ENCODE data around the gene SCN4A.
"Not testable (repeated sequence)": the region's sequence is repeated elsewhere in the genome, so short reads cannot be mapped to it uniquely, and the experiment has no call there.

The SCN4A gene

DNA sequence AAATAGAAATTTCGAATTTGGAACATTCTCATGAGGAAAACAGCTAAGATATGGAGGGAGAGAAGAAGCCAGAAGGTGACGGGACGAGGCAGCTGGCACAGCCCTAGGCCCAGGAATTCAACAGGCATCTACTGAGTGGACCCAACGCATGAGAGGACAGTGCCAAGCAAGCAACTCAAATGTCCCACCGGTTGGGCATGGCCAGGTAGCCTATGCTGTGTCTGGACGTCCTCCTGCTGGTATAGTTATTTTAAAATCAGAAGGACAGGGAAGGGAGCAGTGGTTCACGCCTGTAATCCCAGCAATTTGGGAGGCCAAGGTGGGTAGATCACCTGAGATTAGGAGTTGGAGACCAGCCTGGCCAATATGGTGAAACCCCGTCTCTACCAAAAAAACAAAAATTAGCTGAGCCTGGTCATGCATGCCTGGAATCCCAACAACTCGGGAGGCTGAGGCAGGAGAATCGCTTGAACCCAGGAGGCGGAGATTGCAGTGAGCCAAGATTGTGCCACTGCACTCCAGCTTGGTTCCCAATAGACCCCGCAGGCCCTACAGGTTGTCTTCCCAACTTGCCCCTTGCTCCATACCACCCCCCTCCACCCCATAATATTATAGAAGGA, 56.0 kb downstream of the SCN4A start:
- no peak for DNase-seq (ENCODE audit: low read depth in 2 of 2)

DNA sequence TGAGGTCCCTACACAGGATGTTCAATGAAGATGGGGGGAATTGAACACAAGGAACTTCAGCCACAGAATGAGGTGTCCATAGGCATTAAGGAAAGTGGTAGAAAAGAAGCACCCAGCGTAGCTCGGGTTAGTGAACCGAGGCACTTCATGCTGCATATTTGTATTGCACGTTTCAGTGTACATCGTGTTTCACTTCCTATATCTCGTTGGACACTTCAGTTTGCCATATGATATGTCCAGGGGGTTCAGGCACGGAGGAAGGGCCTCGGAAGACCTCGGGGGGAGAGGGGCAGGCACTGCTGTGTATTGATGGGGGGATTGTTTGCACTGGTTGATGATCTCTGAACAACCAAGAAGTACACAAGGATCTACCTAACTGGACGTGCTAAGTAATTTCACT, 57.0 kb downstream of the SCN4A start:
- DNase-seq (ENCODE audit: low read depth in 2 of 2) = not testable (repeated sequence)

DNA sequence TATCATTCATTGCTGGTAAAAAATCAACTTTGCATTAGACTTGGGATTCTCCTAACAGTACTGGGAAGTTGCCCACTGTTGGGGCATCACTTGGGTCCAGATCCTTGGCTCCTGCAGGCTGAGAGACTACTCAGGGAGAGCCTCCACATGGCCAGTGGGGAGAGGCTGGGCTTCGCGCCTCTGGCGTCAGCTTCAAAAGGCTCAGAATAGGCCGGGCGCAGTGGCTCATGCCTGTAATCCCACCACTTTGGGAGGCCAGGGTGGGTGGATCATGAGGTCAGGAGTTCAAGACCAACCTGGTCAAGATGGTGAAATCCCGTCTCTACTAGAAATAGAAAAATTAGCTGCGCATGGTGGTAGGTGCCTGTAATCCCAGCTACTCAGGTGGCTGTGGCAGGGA, 58.2 kb downstream of the SCN4A start:
- no peak for DNase-seq (ENCODE audit: low read depth in 2 of 2)

DNA sequence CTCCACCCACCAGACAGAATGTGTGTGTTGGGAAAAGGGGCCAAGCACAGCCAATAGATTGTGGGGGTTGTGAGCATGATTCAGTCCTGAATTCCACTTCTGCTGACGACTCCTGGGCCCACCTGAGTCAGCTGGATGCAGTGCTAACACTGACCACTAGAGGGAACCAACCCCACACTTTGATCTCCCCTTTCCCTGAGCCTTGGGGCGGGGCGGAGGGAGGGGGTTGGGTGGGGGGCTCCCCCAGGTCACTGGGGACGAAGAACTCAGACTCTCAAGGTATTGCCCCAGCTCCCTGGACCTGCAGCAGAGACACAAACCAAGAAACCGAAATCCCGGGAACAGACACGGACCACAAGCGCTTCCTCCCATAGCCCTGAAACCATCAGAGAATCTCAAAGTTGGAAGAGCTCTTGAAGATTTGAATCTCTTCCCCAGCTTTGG, 61.0 kb downstream of the SCN4A start:
- DNase-seq (ENCODE audit: low read depth in 2 of 2) = peak in 1 of 2 donors; percentile 63

DNA sequence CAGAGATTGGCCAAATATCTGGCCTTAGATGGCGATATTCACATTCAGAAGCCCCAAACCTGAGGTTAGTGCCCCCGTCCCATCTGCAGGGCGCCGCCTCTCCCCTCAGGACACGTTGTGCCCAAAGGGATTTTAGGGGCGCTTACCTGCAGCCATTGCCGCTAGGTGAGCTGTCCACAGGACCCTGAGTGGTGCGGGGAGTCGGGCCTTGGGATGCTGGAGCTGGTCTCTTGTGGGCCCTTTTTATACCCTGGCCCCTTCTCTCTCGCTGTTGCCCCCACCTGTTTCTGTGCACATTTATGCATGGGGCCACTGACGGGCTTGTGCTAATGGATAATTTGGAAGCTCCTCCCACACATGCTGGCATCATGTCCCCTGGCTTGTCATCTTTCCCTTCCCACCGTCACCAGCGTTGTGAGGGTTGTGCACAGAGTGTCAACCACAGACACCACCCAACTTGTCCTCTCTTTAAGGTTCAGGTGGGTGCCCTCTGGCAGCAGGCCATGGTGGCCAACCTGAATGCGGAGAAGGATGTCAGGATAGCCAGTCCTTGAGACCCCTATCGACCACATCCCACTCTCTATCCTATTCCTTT, 61.6 kb downstream of the SCN4A start, which contains the start of gene CSHL1:
Gene CSHL1 (minus strand): TSS at position 218 of the 595 bp plus-strand sequence. CDS start 62 bp downstream, at position 156.
- DNase-seq (ENCODE audit: low read depth in 2 of 2) = no peak

DNA sequence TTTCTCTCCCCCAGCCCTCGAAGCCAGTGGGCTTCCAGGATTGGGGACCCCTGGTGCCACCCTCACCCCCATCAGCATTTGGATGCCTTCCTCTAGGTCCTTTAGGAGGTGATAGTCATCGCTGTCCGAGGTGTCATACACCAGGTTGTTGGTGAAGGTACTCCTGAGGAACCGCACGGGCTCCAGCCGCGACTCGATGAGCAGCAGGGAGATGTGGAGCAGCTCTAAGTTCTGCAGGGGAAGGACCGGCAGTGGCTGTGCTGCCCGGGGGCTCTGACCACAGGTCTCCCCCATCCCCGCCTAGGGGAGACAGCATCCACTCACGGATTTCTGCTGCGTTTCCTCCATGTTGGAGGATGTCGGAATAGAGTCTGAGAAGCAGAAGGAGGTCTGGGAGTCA, 62.6 kb downstream of the SCN4A start:
- DNase-seq (ENCODE audit: low read depth in 2 of 2) = no peak

DNA sequence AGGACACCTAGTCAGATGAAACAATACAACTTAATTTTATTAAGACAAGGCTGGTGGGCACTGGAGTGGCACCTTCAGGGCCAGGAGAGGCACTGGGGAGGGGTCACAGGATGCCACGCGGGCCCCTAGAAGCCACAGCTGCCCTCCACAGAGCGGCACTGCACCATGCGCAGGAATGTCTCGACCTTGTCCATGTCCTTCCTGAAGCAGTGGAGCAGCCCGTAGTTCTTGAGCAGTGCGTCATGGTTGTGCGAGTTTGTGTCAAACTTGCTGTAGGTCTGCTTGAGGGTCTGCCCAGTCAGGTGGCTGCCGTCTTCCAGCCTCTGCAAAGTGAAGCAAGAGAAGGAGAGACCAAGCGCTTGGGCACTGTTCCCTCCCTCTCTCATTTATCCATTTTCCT, 63.1 kb downstream of the SCN4A start:
- not testable (repeated sequence) for DNase-seq (ENCODE audit: low read depth in 2 of 2)

DNA sequence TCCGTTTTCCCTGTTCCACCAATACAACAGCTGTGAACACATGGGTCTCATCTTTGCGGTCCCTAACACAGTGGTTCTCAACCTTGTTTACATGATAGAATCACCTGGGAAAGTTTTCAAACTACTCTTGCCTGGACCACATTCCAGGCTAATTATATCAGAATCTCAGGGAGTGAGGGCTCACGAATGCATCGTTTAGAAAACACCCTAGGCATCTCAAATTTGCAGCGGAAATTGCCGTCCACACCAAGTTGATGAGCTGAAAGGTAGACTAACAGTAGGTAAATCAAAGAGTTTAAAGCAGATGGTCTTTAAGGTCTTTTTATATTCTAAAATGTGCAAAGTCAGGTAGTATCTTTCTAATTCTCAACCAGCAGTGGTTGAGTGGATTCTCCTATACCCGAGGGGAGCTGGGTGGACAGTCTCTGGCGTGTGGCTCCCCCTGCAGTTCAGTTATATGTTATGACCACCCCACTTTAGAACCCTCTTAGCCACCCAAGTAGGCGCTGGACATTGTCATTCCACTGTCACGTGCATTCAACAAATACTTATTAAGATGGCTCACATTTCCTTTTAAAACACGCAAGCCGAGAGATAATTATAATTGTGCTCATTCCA, 65.4 kb downstream of the SCN4A start:
- DNase-seq (ENCODE audit: low read depth in 2 of 2) = not testable (repeated sequence)

DNA sequence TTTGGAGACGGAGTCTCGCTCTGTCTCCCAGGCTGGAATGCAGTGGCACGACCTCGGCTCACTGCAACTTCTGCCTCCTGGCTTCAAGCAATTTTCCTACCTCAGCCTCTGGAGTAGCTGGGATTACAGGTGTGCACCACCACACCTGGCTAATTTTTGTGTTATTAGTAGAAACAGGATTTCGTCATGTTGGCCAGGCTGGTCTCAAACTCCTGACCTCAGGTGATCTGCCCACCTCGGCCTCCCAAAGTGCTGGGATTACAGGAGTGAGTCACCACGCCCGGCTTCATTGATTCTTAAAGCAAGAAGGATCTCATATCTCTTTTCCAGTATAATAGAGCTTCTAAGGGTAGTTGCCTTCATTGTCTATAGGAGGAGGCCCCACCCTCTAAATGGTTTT, 67.9 kb downstream of the SCN4A start:
- DNase-seq (ENCODE audit: low read depth in 2 of 2) = not testable (repeated sequence)

DNA sequence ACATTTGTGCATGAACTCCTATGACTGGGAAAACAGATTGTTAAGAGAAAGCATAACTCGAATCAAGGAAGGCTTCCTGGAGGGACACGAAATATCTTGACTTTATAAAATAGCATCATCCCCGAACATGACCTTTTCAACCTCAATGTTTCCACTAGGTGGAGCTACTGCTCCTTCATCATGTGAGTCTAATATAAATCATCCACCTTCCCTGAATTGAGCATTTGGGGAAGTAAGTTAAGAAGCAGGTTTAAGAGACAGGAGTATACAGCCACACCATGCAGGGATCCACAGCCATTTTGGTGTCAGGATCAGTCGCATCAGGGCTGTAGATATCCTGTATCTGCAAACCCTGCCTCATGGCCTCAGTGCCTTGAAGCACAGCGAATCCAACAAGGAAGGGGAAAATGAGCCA, 68.9 kb downstream of the SCN4A start:
- DNase-seq (ENCODE audit: low read depth in 2 of 2) = not testable (repeated sequence)

DNA sequence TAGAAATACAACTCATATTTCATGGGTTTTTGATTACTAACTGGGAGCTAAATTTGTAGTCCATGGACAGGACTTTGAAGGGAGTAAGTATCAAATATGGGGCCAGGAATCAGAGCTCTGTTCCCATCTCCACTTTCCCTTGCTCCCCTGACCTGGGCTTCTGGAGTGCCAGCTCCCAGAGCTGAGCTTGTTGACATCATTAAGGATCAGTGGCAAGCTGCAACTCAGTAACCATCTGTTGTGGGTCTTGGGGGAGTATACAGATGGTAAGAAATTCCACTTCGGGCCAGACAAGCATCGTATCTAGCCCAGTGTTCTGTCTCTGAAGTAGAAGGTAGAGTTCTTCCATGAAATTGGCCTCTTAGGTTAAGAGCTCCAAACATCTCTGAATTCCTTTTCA, 70.7 kb downstream of the SCN4A start:
- DNase-seq (ENCODE audit: low read depth in 2 of 2) = not testable (repeated sequence)

DNA sequence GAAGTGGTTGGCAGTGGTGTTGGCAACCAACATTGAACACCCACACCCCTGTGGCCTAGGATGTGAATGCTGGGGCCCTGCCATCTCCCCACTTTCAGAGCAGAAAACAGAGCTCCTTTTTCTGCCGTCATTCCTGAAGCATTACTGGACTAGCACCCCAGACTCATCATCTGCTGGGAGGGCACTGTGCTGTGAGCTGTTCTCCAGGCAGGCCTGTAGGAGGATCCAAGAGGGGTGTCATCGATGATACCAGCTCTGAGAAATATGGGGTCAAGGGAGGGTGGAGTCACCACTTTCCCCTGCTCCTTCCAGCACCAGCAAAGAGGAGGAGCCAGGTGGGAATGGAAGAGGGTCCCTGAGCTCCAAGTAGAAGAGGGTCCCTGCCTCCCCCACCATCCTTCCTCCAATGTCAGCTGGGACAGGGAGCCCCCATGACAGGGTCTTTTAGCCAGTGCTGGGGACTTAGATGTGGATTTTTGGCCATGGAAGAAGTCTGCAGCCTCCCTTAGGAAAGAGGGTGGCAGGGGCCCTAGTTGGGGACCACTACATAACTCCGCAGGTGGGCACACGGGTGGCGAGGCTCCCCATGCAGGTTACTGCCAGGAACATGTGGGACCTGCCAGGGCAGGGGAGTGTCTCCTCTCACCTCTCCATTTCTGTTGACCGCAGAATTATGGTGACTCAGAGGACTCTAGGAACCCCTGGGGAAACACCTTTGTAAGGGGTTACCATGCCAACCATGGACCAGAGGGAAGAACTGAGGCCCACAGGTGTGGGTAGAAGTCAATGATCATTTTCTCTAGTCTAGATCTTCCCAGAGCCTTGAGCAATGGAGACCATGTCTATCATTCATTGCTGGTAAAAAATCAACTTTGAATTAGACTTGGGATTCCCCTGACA, 73.6 kb downstream of the SCN4A start:
- DNase-seq (ENCODE audit: low read depth in 2 of 2) = not testable (repeated sequence)

DNA sequence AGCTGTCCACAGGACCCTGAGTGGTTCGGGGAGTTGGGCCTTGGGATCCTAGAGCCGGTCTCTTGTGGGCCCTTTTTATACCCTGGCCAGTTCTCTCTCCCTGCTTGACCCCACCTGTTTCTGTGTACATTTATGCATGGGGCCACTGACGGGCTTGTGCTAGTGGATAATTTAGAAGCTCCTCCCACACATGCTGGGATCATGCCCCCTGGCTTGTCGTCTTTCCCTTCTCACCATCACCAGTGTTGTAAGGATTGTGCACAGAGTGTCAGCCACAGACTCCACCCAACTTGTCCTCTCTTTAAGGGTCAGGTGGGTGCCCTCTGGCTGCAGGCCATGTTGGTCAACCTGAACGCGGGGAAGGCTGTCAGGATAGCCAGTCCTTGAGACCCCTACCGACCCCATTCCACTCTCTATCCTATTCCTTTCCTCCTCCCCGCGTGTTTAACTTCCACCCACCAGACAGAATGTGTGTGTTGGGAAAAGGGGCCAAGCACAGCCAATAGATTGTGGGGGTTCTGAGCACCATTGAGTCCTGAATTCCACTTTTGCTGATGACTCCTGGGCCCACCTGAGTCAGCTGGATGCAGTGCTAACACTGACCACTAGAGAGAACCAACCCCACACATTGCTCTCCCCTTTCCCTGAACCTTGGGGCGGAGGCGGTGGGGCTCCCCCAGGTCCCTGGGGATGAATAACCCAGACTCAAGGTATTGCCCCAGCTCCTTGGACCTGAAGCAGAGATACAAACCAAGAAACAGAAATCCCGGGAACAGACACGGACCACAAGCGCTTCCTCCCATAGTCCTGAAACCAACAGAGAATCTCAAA, 76.0 kb downstream of the SCN4A start, which contains the start of gene CSH1:
Gene CSH1 (minus strand): TSS at position 51 of the 831 bp plus-strand sequence. CDS start 63 bp downstream, outside the sequence.
- not testable (repeated sequence) for DNase-seq (ENCODE audit: low read depth in 2 of 2)

DNA sequence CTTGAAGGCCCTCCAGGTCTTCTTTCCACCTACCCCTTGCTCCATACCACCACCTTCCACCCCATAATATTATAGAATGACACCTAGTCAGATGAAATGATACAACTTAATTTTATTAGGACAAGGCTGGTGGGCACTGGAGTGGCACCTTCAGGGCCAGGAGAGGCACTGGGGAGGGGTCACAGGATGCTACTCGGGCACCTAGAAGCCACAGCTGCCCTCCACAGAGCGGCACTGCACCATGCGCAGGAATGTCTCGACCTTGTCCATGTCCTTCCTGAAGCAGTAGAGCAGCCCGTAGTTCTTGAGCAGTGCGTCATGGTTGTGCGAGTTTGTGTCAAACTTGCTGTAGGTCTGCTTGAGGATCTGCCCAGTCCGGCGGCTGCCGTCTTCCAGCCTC, 77.9 kb downstream of the SCN4A start:
- not testable (repeated sequence) for DNase-seq (ENCODE audit: low read depth in 2 of 2)

DNA sequence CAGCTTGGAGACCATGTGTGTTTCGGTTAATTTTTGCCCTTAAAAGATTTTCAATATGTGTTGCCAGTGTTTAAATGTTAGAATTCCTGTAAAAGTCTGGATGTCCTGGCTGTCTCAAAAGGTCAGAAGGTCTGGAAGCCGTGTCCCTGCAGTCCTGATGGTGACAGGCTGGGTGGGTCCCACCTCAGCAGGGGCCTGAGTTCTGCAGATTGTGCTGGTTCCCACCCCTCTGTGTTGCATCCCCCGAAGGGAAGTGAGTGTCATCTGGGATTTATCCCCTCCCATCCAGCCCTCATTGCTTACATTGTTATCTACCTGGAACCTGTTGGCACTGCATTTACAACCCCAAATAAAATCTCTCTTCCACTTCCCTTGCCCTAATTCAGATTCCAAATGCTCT, 78.7 kb downstream of the SCN4A start:
- not testable (repeated sequence) for DNase-seq (ENCODE audit: low read depth in 2 of 2)

DNA sequence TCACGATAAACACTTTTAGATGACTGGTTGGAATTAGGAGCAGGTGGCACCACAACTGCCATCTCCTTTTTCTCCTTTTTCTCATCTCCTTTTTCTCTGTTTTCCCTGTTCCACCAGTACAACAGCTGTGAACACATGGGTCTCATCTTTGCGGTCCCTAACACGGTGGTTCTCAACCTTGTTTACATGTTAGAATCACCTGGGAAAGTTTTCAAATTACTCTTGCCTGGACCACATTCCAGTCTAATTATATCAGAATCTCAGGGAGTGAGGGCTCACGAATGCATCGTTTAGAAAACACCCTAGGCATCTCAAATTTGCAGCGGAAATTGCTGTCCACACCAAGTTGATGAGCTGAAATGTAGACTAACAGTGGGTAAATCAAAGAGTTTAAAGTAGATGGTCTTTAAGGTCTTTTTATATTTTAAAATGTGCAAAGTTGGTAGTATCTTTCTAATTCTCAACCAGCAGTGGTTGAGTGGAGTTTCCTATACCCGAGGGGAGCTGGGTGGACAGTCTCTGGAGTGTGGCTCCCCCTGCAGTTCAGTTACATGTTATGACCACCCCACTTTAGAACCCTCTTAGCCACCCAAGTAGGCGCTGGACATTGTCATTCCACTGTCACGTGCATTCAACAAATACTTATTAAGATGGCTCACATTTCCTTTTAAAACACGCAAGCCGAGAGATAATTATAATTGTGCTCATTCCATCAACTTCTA, 80.2 kb downstream of the SCN4A start:
- not testable (repeated sequence) for DNase-seq (ENCODE audit: low read depth in 2 of 2)

DNA sequence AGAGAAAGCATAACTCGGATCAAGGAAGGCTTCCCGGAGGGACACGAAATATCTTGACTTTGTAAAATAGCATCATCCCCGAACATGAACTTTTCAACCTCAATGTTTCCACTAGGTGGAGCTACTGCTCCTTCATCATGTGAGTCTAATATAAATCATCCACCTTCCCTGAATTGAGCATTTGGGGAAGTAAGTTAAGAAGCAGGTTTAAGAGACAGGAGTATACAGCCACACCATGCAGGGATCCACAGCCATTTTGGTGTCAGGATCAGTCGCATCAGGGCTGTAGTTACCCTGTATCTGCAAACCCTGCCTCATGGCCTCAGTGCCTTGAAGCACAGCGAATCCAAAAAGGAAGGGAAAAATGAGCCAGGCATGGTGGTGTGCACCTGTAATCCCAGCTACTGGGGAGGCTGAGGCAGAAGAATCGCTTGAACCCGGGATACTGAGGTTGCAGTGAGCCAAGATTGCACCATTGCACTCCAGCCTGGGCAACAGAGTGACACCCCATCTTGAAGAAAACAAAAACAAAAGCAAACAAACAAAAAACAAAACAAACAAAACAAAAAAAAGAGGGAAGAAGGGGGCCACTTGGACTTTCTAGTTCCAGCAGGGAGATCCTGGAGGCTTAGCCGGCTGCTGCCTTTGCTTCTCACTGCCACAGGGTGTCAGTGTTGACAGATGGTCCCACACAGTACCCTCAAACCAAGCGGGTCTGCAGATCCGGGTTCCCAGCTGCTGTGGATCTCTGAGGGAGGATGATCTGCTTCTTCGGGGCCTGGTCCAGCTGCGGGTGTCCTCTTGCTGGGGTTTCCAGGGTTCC, 83.5 kb downstream of the SCN4A start:
- DNase-seq (ENCODE audit: low read depth in 2 of 2) = not testable (repeated sequence)
